ENCODE measurements around the gene NOM1. TPM values are rescaled to one million over a fixed set of nuclear protein-coding genes. Genes with fewer than 3 reads are reported as not detected.
"Not testable (repeated sequence)": the region's sequence is repeated elsewhere in the genome, so short reads cannot be mapped to it uniquely, and the experiment has no call there.

The NOM1 gene
- total and polyA plus RNA-seq, 2 donors (not counting 1 experiment from before 2014, with no cell fraction given) = 14.2 to 38.3 TPM

- H3K4me2 ChIP-seq (replicated peaks; ENCODE audit: low read depth, low read length, poor library complexity, severe bottlenecking) = no peak overlapping the region
- no peak overlapping the region for H3K27ac ChIP-seq (ENCODE audit: low read length in 2 of 2)
- no peak for TF ChIP-seq EZH2 (IDR thresholded peaks at IDR 0.05; ENCODE audit: borderline replicate concordance, insufficient read depth, low read depth, low read length, poor library complexity, severe bottlenecking)
- TF ChIP-seq, protein P1, sequence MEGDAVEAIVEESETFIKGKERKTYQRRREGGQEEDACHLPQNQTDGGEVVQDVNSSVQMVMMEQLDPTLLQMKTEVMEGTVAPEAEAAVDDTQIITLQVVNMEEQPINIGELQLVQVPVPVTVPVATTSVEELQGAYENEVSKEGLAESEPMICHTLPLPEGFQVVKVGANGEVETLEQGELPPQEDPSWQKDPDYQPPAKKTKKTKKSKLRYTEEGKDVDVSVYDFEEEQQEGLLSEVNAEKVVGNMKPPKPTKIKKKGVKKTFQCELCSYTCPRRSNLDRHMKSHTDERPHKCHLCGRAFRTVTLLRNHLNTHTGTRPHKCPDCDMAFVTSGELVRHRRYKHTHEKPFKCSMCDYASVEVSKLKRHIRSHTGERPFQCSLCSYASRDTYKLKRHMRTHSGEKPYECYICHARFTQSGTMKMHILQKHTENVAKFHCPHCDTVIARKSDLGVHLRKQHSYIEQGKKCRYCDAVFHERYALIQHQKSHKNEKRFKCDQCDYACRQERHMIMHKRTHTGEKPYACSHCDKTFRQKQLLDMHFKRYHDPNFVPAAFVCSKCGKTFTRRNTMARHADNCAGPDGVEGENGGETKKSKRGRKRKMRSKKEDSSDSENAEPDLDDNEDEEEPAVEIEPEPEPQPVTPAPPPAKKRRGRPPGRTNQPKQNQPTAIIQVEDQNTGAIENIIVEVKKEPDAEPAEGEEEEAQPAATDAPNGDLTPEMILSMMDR (IDR thresholded peaks at IDR 0.05) = no peak
- H3K27me3 Mint-ChIP-seq = peaks cover 57% of the 10 kb centered on the region
- no peak overlapping the region for H3K27ac Mint-ChIP-seq
- peaks cover 0 to 17% (median 0%) of the 10 kb centered on the region in 4 experiments for H3K27me3 ChIP-seq (replicated peaks in 1 of 4; ENCODE audit: control extremely low read depth in 1 of 4, control insufficient read depth in 3 of 4, insufficient read depth in 4 of 4, low read length in 3 of 4)
- ChIA-PET POLR2A (no interaction called here), CTCF (no interaction called here)
- no peak overlapping the region for H3K9ac ChIP-seq (ENCODE audit: low read length)
- no peaks in the 10 kb centered on the region for H3K9me3 Mint-ChIP-seq (ENCODE audit: insufficient read depth)
- no peak for DNase-seq
- intact Hi-C loops (cut with micrococcal nuclease) = no loop called here
- peaks cover 0 to 5% (median 0%) of the 10 kb centered on the region in 3 donors for H3K9me3 ChIP-seq (ENCODE audit: control extremely low read depth in 1 of 3, control insufficient read depth in 2 of 3, insufficient read depth in 1 of 3, low read length in 2 of 3)
- no peak overlapping the region for H3K4me3 Mint-ChIP-seq
- peaks cover 0 to 6% of the 10 kb centered on the region in 2 donors for H3K4me1 ChIP-seq (ENCODE audit: control insufficient read depth in 2 of 2, insufficient read depth in 2 of 2, low read length in 2 of 2)
- no peak overlapping the region for H3K4me3 ChIP-seq (ENCODE audit: control extremely low read depth in 1 of 5, extremely low read depth in 1 of 5, insufficient read depth in 1 of 5, low read depth in 2 of 5, low read length in 4 of 5)
- peaks cover 17% of the 10 kb centered on the region for H3K4me1 Mint-ChIP-seq
- H2AFZ ChIP-seq (ENCODE audit: insufficient read depth, low read depth, low read length, poor library complexity, severe bottlenecking) = no peak overlapping the region
- H3K36me3 ChIP-seq (replicated peaks in 1 of 2; ENCODE audit: control extremely low read depth in 1 of 2, control insufficient read depth in 1 of 2, extremely low read depth in 1 of 2, insufficient read depth in 2 of 2, low read length in 1 of 2) = no peaks in the 10 kb centered on the region
- 86% methylated on average over 3 of the region's 5 CpGs for WGBS (ENCODE audit: insufficient coverage)
- H3K79me2 ChIP-seq (ENCODE audit: control insufficient read depth, insufficient read depth, low read length) = no peaks in the 10 kb centered on the region
- no peak for ATAC-seq (ENCODE audit: low read depth)
- H4K20me1 ChIP-seq (ENCODE audit: control insufficient read depth, insufficient read depth, low read length, poor library complexity, severe bottlenecking) = no peaks in the 10 kb centered on the region
Measured at GRCh38 chr7:156920076-156920475, 29.4 kb upstream of the NOM1 start.

GRCh38 chr7:156920487-156921373 lies 28.8 kb upstream of the NOM1 start:
- H3K4me1 Mint-ChIP-seq = peaks cover 17% of the 10 kb centered on the region
- H3K9me3 Mint-ChIP-seq (ENCODE audit: insufficient read depth); H4K20me1 ChIP-seq (ENCODE audit: control insufficient read depth, insufficient read depth, low read length, poor library complexity, severe bottlenecking); H3K79me2 ChIP-seq (ENCODE audit: control insufficient read depth, insufficient read depth, low read length); H3K27ac Mint-ChIP-seq; H3K36me3 ChIP-seq (replicated peaks in 1 of 2; ENCODE audit: control extremely low read depth in 1 of 2, control insufficient read depth in 1 of 2, extremely low read depth in 1 of 2, insufficient read depth in 2 of 2, low read length in 1 of 2); H3K4me3 ChIP-seq (ENCODE audit: control extremely low read depth in 1 of 5, extremely low read depth in 1 of 5, insufficient read depth in 1 of 5, low read depth in 2 of 5, low read length in 4 of 5); H3K4me2 ChIP-seq (replicated peaks; ENCODE audit: low read depth, low read length, poor library complexity, severe bottlenecking); H3K9ac ChIP-seq (ENCODE audit: low read length); H3K4me1 ChIP-seq (ENCODE audit: control insufficient read depth in 2 of 2, insufficient read depth in 2 of 2, low read length in 2 of 2); H2AFZ ChIP-seq (ENCODE audit: insufficient read depth, low read depth, low read length, poor library complexity, severe bottlenecking); intact Hi-C loops (cut with micrococcal nuclease); ATAC-seq (ENCODE audit: low read depth); H3K27ac ChIP-seq (ENCODE audit: low read length in 2 of 2); H3K9me3 ChIP-seq (ENCODE audit: control extremely low read depth in 1 of 3, control insufficient read depth in 2 of 3, insufficient read depth in 1 of 3, low read length in 2 of 3); DNase-seq; POLR2A ChIA-PET: not testable (repeated sequence)
- peaks cover 0 to 17% (median 0%) of the 10 kb centered on the region in 4 experiments for H3K27me3 ChIP-seq (replicated peaks in 1 of 4; ENCODE audit: control extremely low read depth in 1 of 4, control insufficient read depth in 3 of 4, insufficient read depth in 4 of 4, low read length in 3 of 4)
- 88% methylated on average over 12 of the region's 24 CpGs for WGBS (ENCODE audit: insufficient coverage)
- CTCF ChIA-PET = interaction anchor here (0.7 kb wide), 1 partner anchor 1321 kb away, joined by 3 read pairs; no protein-coding TSS in a partner anchor
- peaks cover 53% of the 10 kb centered on the region for H3K27me3 Mint-ChIP-seq
- peak overlapping the region; percentile 18 for H3K4me3 Mint-ChIP-seq

GRCh38 chr7:156922304-156922703 lies 27.2 kb upstream of the NOM1 start:
- CTCF ChIA-PET; H3K27ac ChIP-seq (ENCODE audit: low read length in 2 of 2); ATAC-seq (ENCODE audit: low read depth); H3K27ac Mint-ChIP-seq; H3K4me3 Mint-ChIP-seq; H2AFZ ChIP-seq (ENCODE audit: insufficient read depth, low read depth, low read length, poor library complexity, severe bottlenecking); intact Hi-C loops (cut with micrococcal nuclease); DNase-seq; H4K20me1 ChIP-seq (ENCODE audit: control insufficient read depth, insufficient read depth, low read length, poor library complexity, severe bottlenecking); H3K4me2 ChIP-seq (replicated peaks; ENCODE audit: low read depth, low read length, poor library complexity, severe bottlenecking); H3K79me2 ChIP-seq (ENCODE audit: control insufficient read depth, insufficient read depth, low read length); H3K4me1 ChIP-seq (ENCODE audit: control insufficient read depth in 2 of 2, insufficient read depth in 2 of 2, low read length in 2 of 2); H3K4me3 ChIP-seq (ENCODE audit: control extremely low read depth in 1 of 5, extremely low read depth in 1 of 5, insufficient read depth in 1 of 5, low read depth in 2 of 5, low read length in 4 of 5); H3K9ac ChIP-seq (ENCODE audit: low read length); H3K36me3 ChIP-seq (replicated peaks in 1 of 2; ENCODE audit: control extremely low read depth in 1 of 2, control insufficient read depth in 1 of 2, extremely low read depth in 1 of 2, insufficient read depth in 2 of 2, low read length in 1 of 2); H3K9me3 Mint-ChIP-seq (ENCODE audit: insufficient read depth); POLR2A ChIA-PET; H3K9me3 ChIP-seq (ENCODE audit: control extremely low read depth in 1 of 3, control insufficient read depth in 2 of 3, insufficient read depth in 1 of 3, low read length in 2 of 3): not testable (repeated sequence)
- 95% methylated on average over 6 of the region's 6 CpGs for WGBS (ENCODE audit: insufficient coverage)
- H3K4me1 Mint-ChIP-seq = peaks cover 17% of the 10 kb centered on the region
- peaks cover 50% of the 10 kb centered on the region for H3K27me3 Mint-ChIP-seq
- H3K27me3 ChIP-seq (replicated peaks in 1 of 4; ENCODE audit: control extremely low read depth in 1 of 4, control insufficient read depth in 3 of 4, insufficient read depth in 4 of 4, low read length in 3 of 4) = peaks cover 0 to 17% (median 0%) of the 10 kb centered on the region in 4 experiments

Measured in B cell (primary cell).